Mesenchymal stem cell (in vitro differentiated cells and primary cell): ENCODE measurements around the gene TMEM9.

Experiments used
- DNase-seq: peaks from one replicate; pipeline ENCODE4 v3.0.0-alpha.2; 2013
- H2AFZ ChIP-seq: one replicate; pipeline ENCODE4 v1.6.1; 2013; ENCODE audit warnings: low read depth, mild to moderate bottlenecking, control low read depth, inconsistent platforms, low read length, moderate library complexity
- H2AK5ac ChIP-seq: 2 replicates; pipeline ENCODE4 v1.6.1; 2013; ENCODE audit warnings: low read length, moderate library complexity, mild to moderate bottlenecking, inconsistent platforms; ENCODE audit not compliant: severe bottlenecking
- H2BK120ac ChIP-seq: one replicate; pipeline ENCODE4 v1.6.1; 2013; ENCODE audit warnings: low read depth, mild to moderate bottlenecking, inconsistent platforms, low read length, moderate library complexity
- H2BK12ac ChIP-seq, 2 experiments: one replicate each; pipeline ENCODE4 v1.6.1; 2013; ENCODE audit warnings: inconsistent platforms in 2 of 2, low read length in 2 of 2, mild to moderate bottlenecking in 2 of 2, moderate library complexity in 2 of 2, control low read depth in 1 of 2
- H2BK15ac ChIP-seq: one replicate; pipeline ENCODE4 v1.6.1; 2013; ENCODE audit warnings: mild to moderate bottlenecking, low read depth, inconsistent platforms; ENCODE audit not compliant: poor library complexity, severe bottlenecking
- H2BK5ac ChIP-seq: 2 replicates; pipeline ENCODE4 v1.6.1; 2013; ENCODE audit warnings: low read depth, mild to moderate bottlenecking, low read length, control low read depth, inconsistent platforms; ENCODE audit not compliant: poor library complexity, severe bottlenecking
- H3K14ac ChIP-seq, 2 experiments: one replicate each; pipeline ENCODE4 v1.6.1; 2013; ENCODE audit warnings: inconsistent platforms in 2 of 2, low read length in 2 of 2, control low read depth in 1 of 2, mild to moderate bottlenecking in 1 of 2, moderate library complexity in 1 of 2
- H3K18ac ChIP-seq, 2 experiments: one replicate each; pipeline ENCODE4 v1.6.1; 2013; ENCODE audit warnings: inconsistent platforms in 2 of 2, low read length in 2 of 2, control low read depth in 1 of 2, low read depth in 1 of 2, mild to moderate bottlenecking in 1 of 2
- H3K23ac ChIP-seq, 2 experiments: one replicate each; pipeline ENCODE4 v1.6.1; 2013; ENCODE audit warnings: inconsistent platforms in 2 of 2, low read length in 2 of 2, mild to moderate bottlenecking in 2 of 2, moderate library complexity in 2 of 2, control low read depth in 1 of 2
- H3K27ac ChIP-seq: 2 replicates; pipeline ENCODE4 v1.5.1; 2013; ENCODE audit warnings: mild to moderate bottlenecking, moderate library complexity, low read length, control low read depth, inconsistent platforms; ENCODE audit not compliant: poor library complexity, severe bottlenecking
- H3K27me3 ChIP-seq, 2 experiments: 2 replicates each; pipeline versions ENCODE4 v1.6.1 to v1.7.0; 2013; ENCODE audit warnings: low read length in 2 of 2, mild to moderate bottlenecking in 2 of 2, moderate library complexity in 2 of 2, control low read depth in 1 of 2, inconsistent platforms in 1 of 2; ENCODE audit not compliant: control insufficient read depth in 1 of 2, insufficient read depth in 1 of 2
- H3K36me3 ChIP-seq, 2 experiments: 2 replicates each; pipeline versions ENCODE4 v1.6.1 to v1.7.0; 2013; ENCODE audit warnings: low read length in 2 of 2, control low read depth in 1 of 2, inconsistent platforms in 1 of 2, low read depth in 1 of 2, mild to moderate bottlenecking in 1 of 2; ENCODE audit not compliant: insufficient read depth in 2 of 2, control insufficient read depth in 1 of 2
- H3K4ac ChIP-seq, 2 experiments: one replicate each; pipeline ENCODE4 v1.6.1; 2013; ENCODE audit warnings: inconsistent platforms in 2 of 2, low read length in 2 of 2, mild to moderate bottlenecking in 2 of 2, moderate library complexity in 2 of 2, control low read depth in 1 of 2, low read depth in 1 of 2
- H3K4me1 ChIP-seq: 2 replicates; pipeline ENCODE4 v1.6.1; 2013; ENCODE audit warnings: low read depth, low read length, control low read depth; ENCODE audit not compliant: control insufficient read depth, insufficient read depth
- H3K4me2 ChIP-seq: 2 replicates; pipeline ENCODE4 v1.6.1; 2013; ENCODE audit warnings: low read length, mild to moderate bottlenecking, inconsistent platforms; ENCODE audit not compliant: poor library complexity, severe bottlenecking
- H3K4me3 ChIP-seq, 2 experiments: 2 replicates each; pipeline versions ENCODE4 v1.5.1 to v1.7.0; 2013; ENCODE audit warnings: low read length in 2 of 2, mild to moderate bottlenecking in 2 of 2, control low read depth in 1 of 2, low read depth in 1 of 2; ENCODE audit not compliant: insufficient read depth in 1 of 2
- H3K79me1 ChIP-seq: replicated peaks from 2 replicates; pipeline ENCODE4 v1.6.1; 2013; ENCODE audit warnings: mild to moderate bottlenecking, control low read depth, low read length, inconsistent platforms; ENCODE audit not compliant: poor library complexity, severe bottlenecking
- H3K9ac ChIP-seq: 2 replicates; pipeline ENCODE4 v1.7.0; 2013; ENCODE audit warnings: mild to moderate bottlenecking, low read length, moderate library complexity
- H3K9me3 ChIP-seq: 2 replicates; pipeline ENCODE4 v1.7.0; 2013; ENCODE audit warnings: mild to moderate bottlenecking, low read length; ENCODE audit not compliant: control insufficient read depth
- H4K8ac ChIP-seq: one replicate; pipeline ENCODE4 v1.6.1; 2013; ENCODE audit warnings: inconsistent platforms, mild to moderate bottlenecking, low read length, moderate library complexity
- H4K91ac ChIP-seq: one replicate; pipeline ENCODE4 v1.6.1; 2013; ENCODE audit warnings: mild to moderate bottlenecking, low read length, inconsistent platforms
- WGBS: methylation state at CpG from one replicate; pipeline ENCODE4 v1.1.7; 2013; ENCODE audit warnings: mixed read lengths; 5-methylcytosine and 5-hydroxymethylcytosine counted together

The TMEM9 gene

GRCh38 chr1:201110138-201110537 is 44.1 kb downstream of the TMEM9 start:
- no peak overlapping the region for H2BK5ac ChIP-seq
- H3K79me1 ChIP-seq, result no peaks in the 10 kb centered on the region
- H3K14ac ChIP-seq, result no peak overlapping the region
- no peak overlapping the region for H2AFZ ChIP-seq
- WGBS, result 93% methylated on average over 9 of the region's 10 CpGs
- no peak overlapping the region for H2BK120ac ChIP-seq
- no peak overlapping the region for H3K4me3 ChIP-seq
- no peaks in the 10 kb centered on the region for H3K9me3 ChIP-seq
- H3K23ac ChIP-seq, result no peak overlapping the region
- H4K91ac ChIP-seq, result no peak overlapping the region
- no peak overlapping the region for H4K8ac ChIP-seq
- no peaks in the 10 kb centered on the region for H3K36me3 ChIP-seq
- no peak for DNase-seq
- no peak overlapping the region for H2BK12ac ChIP-seq
- peaks cover 18 to 48% of the 10 kb centered on the region in 2 experiments for H3K27me3 ChIP-seq
- no peak overlapping the region for H3K4me2 ChIP-seq
- H2AK5ac ChIP-seq, result no peak overlapping the region
- no peak overlapping the region for H3K9ac ChIP-seq
- H3K4me1 ChIP-seq, result peaks cover 11% of the 10 kb centered on the region
- no peak overlapping the region for H3K4ac ChIP-seq
- no peak overlapping the region for H2BK15ac ChIP-seq
- H3K27ac ChIP-seq, result no peak overlapping the region
- H3K18ac ChIP-seq, result no peak overlapping the region

- H3K4me1 ChIP-seq, result peaks cover 6% of the 10 kb centered on the region
- H3K18ac ChIP-seq, result no peak overlapping the region
- H4K91ac ChIP-seq, result no peak overlapping the region
- no peak overlapping the region for H3K14ac ChIP-seq
- H3K27ac ChIP-seq, result no peak overlapping the region
- H4K8ac ChIP-seq, result no peak overlapping the region
- H2AK5ac ChIP-seq, result no peak overlapping the region
- no peaks in the 10 kb centered on the region for H3K9me3 ChIP-seq
- no peak overlapping the region for H2BK5ac ChIP-seq
- H2BK120ac ChIP-seq, result no peak overlapping the region
- no peak for DNase-seq
- no peak overlapping the region for H2BK12ac ChIP-seq
- H3K4me3 ChIP-seq, result no peak overlapping the region
- H3K9ac ChIP-seq, result no peak overlapping the region
- peaks cover 18 to 48% of the 10 kb centered on the region in 2 experiments for H3K27me3 ChIP-seq
- no peak overlapping the region for H3K4ac ChIP-seq
- no peak overlapping the region for H2AFZ ChIP-seq
- no peak overlapping the region for H3K23ac ChIP-seq
- WGBS, result 100% methylated on average over 1 of the region's 1 CpG
- H3K36me3 ChIP-seq, result no peaks in the 10 kb centered on the region
- no peak overlapping the region for H3K4me2 ChIP-seq
- no peak overlapping the region for H2BK15ac ChIP-seq
- H3K79me1 ChIP-seq, result no peaks in the 10 kb centered on the region
Observed at GRCh38 chr1:201109651-201110050, 44.6 kb downstream of the TMEM9 start.

GRCh38 chr1:201108614-201109013 is 45.7 kb downstream of the TMEM9 start:
- H2BK5ac ChIP-seq, result no peak overlapping the region
- H3K4ac ChIP-seq, result no peak overlapping the region
- H3K4me2 ChIP-seq, result no peak overlapping the region
- 57% methylated on average over 1 of the region's 1 CpG for WGBS
- H4K91ac ChIP-seq, result no peak overlapping the region
- no peak overlapping the region for H3K18ac ChIP-seq
- no peak overlapping the region for H2BK120ac ChIP-seq
- DNase-seq, result no peak
- no peaks in the 10 kb centered on the region for H3K9me3 ChIP-seq
- peaks cover 18 to 48% of the 10 kb centered on the region in 2 experiments for H3K27me3 ChIP-seq
- no peak overlapping the region for H2AFZ ChIP-seq
- no peak overlapping the region for H3K14ac ChIP-seq
- H3K4me3 ChIP-seq, result no peak overlapping the region
- H3K23ac ChIP-seq, result no peak overlapping the region
- H2BK15ac ChIP-seq, result no peak overlapping the region
- no peak overlapping the region for H3K27ac ChIP-seq
- no peak overlapping the region for H4K8ac ChIP-seq
- no peak overlapping the region for H3K9ac ChIP-seq
- H2BK12ac ChIP-seq, result no peak overlapping the region
- H3K79me1 ChIP-seq, result no peaks in the 10 kb centered on the region
- H3K4me1 ChIP-seq, result peaks cover under 1% of the 10 kb centered on the region
- H2AK5ac ChIP-seq, result no peak overlapping the region
- H3K36me3 ChIP-seq, result no peaks in the 10 kb centered on the region

GRCh38 chr1:201105688-201106087 is 48.6 kb downstream of the TMEM9 start:
- no peak overlapping the region for H2AK5ac ChIP-seq
- H3K4me1 ChIP-seq, result peaks cover 2% of the 10 kb centered on the region
- no peak for DNase-seq
- no peak overlapping the region for H4K91ac ChIP-seq
- no peaks in the 10 kb centered on the region for H3K36me3 ChIP-seq
- no peak overlapping the region for H3K14ac ChIP-seq
- no peak overlapping the region for H3K4me2 ChIP-seq
- H4K8ac ChIP-seq, result no peak overlapping the region
- H3K27ac ChIP-seq, result no peak overlapping the region
- peaks cover 1 to 43% of the 10 kb centered on the region in 2 experiments for H3K27me3 ChIP-seq
- H3K18ac ChIP-seq, result no peak overlapping the region
- no peak overlapping the region for H2BK5ac ChIP-seq
- no peak overlapping the region for H2BK120ac ChIP-seq
- no peak overlapping the region for H3K9ac ChIP-seq
- H3K23ac ChIP-seq, result no peak overlapping the region
- H3K9me3 ChIP-seq, result no peaks in the 10 kb centered on the region
- no peak overlapping the region for H2BK12ac ChIP-seq
- H2AFZ ChIP-seq, result no peak overlapping the region
- no peak overlapping the region for H3K4me3 ChIP-seq
- whole genome bisulfite sequencing, result 76% methylated on average over 5 of the region's 5 CpGs
- no peaks in the 10 kb centered on the region for H3K79me1 ChIP-seq
- H3K4ac ChIP-seq, result no peak overlapping the region
- no peak overlapping the region for H2BK15ac ChIP-seq
